Measurements from ENCODE around the gene TNFSF15.

TNFSF15 gene

GRCh38 chr9:114824110-114824509 is 18.3 kb upstream of the TNFSF15 start:
- no peak for DNase-seq

GRCh38 chr9:114823441-114823840 is 17.6 kb upstream of the TNFSF15 start:
- no peak for DNase-seq

GRCh38 chr9:114822708-114823107 is 16.9 kb upstream of the TNFSF15 start:
- DNase-seq: no peak

- DNase-seq: no peak
These were observed 15.1 kb upstream of the TNFSF15 start for GRCh38 chr9:114820776-114821501.

GRCh38 chr9:114818178-114818577 is 12.3 kb upstream of the TNFSF15 start:
- DNase-seq: no peak

- no peak for DNase-seq
These were observed 8.0 kb upstream of the TNFSF15 start for GRCh38 chr9:114813717-114814418.

- DNase-seq: no peak
These were observed 6.3 kb upstream of the TNFSF15 start for GRCh38 chr9:114811966-114812636.

GRCh38 chr9:114811301-114811700 is 5.5 kb upstream of the TNFSF15 start:
- DNase-seq: no peak

GRCh38 chr9:114810614-114811013 is 4.8 kb upstream of the TNFSF15 start:
- no peak for DNase-seq

- DNase-seq: no peak
These were observed 674 bp upstream of the TNFSF15 start for GRCh38 chr9:114806526-114806900.

GRCh38 chr9:114804505-114804904 is 1.3 kb downstream of the TNFSF15 start:
- DNase-seq: peak; percentile 47

GRCh38 chr9:114803479-114804265 is 2.2 kb downstream of the TNFSF15 start:
- DNase-seq: no peak

- DNase-seq: no peak
These were observed 5.9 kb downstream of the TNFSF15 start for GRCh38 chr9:114799925-114800324.

GRCh38 chr9:114799441-114799840 is 6.4 kb downstream of the TNFSF15 start:
- DNase-seq: no peak

- DNase-seq: no peak
These were observed 6.9 kb downstream of the TNFSF15 start for GRCh38 chr9:114798780-114799427.

GRCh38 chr9:114798101-114798500 is 7.7 kb downstream of the TNFSF15 start:
- DNase-seq: no peak

- no peak for DNase-seq
These were observed 13.4 kb downstream of the TNFSF15 start for GRCh38 chr9:114792396-114792795.

- no peak for DNase-seq
These were observed 14.1 kb downstream of the TNFSF15 start for GRCh38 chr9:114791736-114792135.

GRCh38 chr9:114791312-114791711 is 14.5 kb downstream of the TNFSF15 start:
- no peak for DNase-seq

GRCh38 chr9:114790521-114790920 is 15.3 kb downstream of the TNFSF15 start:
- DNase-seq: no peak

- DNase-seq: no peak
These were observed 16.8 kb downstream of the TNFSF15 start for GRCh38 chr9:114789006-114789405.

- DNase-seq: no peak
These were observed 17.9 kb downstream of the TNFSF15 start for GRCh38 chr9:114787781-114788498.
